GM19099 (cell line): ENCODE data around the gene RNU6-1.

Source experiments
- POLR2A ChIP-seq: IDR thresholded peaks from 3 replicates; pipeline ENCODE4 v1.6.1; 2011; ENCODE audit warnings: low read depth; ENCODE audit not compliant: insufficient read length; ENCODE audit errors: extremely low read depth

RNU6-1 gene

GRCh38 chr15:67843571-67844387, 3.9 kb upstream of the RNU6-1 start:
- TF ChIP-seq POLR2A, result no peak

GRCh38 chr15:67843092-67843501, 3.3 kb upstream of the RNU6-1 start:
- no peak for TF ChIP-seq POLR2A

- TF ChIP-seq POLR2A, result no peak
Observed at GRCh38 chr15:67841513-67841762, 1.6 kb upstream of the RNU6-1 start.

DNA sequence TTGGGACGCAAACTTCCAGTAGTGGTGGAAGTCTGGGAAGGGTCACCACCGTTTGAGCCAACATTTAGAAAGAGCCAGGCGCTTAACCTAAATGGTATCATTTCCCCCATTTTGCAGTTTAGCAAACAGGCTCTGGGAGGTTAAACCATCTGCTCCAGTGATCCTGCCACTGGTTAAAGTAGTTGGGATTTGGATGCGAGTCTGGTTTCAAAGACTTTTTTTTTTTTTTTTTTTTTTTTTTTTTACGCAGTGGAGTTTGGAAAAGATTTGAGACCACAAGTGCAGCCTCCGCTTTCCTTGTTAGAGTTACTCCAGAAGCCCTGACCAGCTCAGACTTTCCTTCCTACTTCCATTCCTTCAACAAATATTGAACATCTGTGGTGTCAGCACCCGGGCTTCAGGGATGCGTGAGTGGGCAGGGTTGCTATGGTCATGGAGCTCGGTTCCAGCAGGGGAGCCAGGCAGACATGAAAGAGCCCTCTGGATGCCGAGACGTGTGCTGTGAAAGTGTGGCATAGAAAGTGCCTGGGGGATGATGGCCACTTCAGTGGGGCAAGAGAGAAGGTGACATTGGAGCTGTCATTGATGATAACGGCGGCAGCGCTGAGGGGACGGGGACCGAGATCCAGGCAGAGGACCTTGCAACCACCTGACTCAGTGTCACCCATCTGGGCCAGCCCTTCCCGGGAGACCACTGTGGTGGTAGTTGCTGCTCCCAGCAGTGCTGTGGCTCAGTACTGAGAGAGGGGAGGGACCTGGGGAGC, 1.1 kb upstream of the RNU6-1 start:
- TF ChIP-seq POLR2A, result no peak

DNA sequence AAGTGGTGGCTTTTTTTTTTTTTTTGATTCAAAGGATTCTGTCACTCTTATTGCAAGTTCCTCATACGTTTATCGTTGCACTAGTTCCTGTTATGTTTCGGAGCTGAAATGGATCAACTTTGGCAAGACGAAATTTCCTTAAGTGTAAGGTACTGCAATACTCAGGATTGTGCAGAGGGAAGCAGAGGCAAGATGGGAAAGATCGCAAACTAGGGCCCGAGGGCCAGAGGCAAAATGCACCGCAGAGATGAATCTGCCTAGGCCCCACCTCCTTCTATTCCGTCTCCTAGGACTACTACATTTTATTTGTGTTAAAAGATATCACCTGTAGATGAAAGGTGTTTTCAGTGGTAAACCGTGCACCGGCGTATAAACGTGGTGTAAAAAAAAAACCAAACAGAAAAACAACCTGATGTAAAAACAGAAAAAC, 331 bp downstream of the RNU6-1 start:
- TF ChIP-seq POLR2A, result no peak

DNA sequence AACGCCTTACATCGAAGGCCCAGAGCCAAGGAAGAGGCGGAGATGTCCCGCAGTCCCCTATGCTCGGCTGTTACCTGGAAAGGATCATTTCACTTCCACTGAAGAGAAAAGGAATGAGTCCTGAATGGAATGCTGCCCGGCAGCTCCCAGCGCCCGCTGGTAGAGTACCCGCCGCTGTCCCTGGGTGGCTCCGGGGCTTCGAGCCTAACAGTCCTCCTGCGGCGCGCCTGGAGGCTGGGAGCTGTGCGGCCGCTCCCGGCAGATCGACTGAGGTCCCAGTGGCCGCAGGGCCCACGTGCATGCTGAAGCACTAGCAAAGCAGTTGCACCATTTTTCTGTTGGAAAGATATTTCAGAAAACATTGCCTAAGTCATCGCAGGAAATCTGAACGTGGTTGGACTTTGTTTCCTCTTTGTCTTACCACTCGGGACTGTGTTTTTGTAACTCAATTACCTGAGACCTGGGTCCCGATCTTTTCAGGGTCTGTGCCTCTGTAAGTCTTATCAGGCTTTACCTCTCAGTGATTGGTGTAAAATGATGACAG, 984 bp downstream of the RNU6-1 start:
- TF ChIP-seq POLR2A, result no peak

DNA sequence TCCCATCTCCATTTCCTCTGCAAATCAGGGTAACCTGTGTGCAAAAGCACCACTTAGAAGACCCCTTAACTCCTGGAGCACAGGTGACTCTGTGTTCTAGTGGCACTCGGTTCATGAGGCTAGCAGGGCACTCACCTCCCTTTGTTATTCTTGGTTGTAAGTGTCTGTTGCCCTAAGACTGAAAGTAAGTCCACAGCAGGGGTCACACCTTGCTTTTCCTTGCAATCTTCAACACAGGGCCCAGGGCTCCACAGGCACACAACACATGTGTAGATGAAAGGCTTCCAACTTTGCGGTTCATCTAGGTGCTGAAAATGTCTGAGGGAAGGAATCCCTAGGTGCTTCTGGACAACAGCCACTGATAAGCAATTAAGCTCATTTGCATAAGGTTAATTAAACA, 2.9 kb downstream of the RNU6-1 start:
- no peak for TF ChIP-seq POLR2A

GRCh38 chr15:67836477-67836876, 3.4 kb downstream of the RNU6-1 start:
- no peak for TF ChIP-seq POLR2A

DNA sequence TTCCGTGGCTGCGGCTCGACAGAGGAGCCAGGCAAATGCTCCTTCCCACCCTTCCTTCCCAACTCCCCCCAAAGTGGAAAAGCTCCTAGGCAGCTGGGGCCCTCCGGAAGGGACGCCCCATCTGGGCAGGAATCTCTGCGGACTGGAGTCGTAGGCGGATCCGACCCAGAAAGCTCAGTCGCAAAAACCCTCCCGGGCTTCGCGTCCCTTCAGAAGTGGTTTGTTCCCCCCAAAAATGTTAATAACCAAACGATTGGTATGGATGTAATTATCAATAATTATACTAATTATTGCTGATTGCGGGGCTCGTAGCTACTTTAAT, 3.8 kb downstream of the RNU6-1 start:
- TF ChIP-seq POLR2A, result no peak

DNA sequence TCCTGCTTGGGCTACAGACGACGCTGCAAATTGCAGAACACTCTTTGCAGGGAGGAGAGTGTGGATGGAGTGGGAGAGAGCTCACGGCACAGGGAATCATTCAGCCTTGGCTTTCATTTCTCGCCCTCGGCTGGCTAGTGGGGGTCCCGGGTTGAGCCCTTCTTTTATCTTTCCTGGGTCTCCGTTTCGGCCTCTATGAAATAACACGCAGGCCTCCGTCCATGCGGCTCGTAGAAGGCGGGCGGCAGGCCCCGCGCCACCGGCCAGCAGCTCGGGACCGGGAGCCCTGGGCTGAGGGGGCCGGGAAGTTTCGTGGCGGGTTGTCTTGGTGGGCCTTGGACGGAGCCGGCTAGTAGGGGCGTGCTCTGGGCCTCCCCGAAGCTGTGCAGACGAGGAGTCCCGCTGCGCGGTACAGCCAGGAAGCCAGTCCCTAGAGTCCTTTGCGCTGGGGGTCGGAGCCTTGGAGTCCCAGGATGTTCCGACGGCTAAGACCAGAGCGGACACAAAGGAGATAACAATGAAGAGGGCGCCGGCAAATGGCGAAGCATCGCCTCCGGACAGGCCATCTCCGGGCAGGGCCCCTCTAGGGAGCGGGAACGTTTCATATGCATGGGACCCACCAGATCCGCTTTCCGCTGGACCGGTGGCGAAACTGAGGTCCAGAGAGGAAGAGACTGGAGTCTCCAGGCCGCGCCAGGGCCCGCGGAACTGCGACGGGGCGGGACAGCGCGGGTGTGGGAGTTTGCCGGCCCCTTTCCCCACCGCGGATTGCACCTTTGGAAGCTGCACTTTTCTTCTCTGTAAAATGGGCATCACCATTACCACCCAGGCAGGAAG, 4.3 kb downstream of the RNU6-1 start:
- no peak for TF ChIP-seq POLR2A

DNA sequence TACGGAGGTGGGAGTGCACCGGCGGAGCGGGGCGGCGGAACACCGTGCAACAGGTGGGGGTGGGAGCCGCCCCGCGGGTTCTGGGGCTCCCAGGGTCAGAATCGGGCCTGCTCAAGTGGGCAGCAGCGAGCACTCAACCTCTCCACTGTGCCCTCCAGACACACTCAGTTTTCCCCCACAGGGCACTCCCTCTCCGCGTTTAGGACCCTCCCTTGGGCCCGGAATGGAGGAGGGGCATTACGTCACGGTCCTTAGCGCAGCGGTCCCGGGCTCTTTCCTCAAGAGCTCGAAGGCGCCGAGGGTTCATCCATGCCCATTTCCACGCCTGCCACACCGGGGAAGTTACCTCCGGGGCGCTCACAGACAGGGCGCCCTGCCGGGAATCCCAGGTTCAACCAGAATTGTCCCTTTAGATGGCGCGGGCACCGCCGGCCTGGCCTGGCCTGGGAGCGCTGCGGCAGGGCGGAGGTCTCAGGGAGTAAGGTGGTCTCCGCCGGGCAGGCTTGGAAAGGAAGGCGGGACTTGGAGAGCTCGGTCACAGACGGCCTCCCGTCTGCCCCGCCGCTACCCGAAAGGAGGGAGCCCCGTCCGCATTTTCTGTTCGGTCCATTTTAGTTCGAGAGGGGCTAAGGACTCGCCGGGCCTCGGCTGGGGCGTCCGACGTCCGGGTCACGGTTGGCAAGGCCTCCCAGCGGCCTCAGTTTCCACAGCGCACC, 5.1 kb downstream of the RNU6-1 start:
- TF ChIP-seq POLR2A, result no peak

DNA sequence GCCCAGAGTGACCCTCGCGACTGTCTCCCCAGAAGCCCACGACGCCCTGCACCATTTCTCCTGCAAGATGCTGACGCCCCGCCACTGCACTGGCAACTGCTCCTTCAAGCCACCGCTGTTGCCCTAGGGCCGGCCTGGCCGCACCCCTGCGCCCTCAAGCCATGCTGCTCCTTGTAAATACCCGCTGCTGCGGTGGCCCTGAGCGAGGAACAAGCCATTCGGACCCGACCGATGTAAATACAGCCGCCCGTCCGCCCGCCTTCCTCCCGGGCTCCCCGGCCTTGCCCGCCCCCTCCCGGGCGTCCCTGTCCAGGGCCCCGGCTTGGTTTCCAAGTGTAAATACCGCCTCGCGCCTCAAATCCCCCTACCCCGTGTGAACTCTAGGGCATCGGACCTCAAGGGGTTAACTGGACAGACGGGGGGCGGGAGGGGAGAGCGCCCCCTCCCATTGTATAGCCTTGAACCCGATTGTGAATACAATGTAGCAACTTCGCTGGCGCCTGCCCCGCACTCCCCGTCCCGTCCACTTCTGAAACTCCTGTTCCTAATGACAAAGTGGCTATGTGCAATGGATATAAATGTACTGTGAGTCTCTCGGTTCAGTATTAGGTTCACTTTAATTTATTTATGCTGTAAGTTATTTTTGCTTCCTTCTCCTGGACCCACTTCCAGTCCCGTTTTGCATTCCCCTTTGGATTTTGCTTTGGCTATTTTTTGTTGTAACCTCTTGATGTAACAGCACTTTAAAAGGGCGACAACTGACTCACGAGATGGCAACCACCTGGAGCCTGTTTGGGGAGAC, 5.9 kb downstream of the RNU6-1 start:
- no peak for TF ChIP-seq POLR2A

DNA sequence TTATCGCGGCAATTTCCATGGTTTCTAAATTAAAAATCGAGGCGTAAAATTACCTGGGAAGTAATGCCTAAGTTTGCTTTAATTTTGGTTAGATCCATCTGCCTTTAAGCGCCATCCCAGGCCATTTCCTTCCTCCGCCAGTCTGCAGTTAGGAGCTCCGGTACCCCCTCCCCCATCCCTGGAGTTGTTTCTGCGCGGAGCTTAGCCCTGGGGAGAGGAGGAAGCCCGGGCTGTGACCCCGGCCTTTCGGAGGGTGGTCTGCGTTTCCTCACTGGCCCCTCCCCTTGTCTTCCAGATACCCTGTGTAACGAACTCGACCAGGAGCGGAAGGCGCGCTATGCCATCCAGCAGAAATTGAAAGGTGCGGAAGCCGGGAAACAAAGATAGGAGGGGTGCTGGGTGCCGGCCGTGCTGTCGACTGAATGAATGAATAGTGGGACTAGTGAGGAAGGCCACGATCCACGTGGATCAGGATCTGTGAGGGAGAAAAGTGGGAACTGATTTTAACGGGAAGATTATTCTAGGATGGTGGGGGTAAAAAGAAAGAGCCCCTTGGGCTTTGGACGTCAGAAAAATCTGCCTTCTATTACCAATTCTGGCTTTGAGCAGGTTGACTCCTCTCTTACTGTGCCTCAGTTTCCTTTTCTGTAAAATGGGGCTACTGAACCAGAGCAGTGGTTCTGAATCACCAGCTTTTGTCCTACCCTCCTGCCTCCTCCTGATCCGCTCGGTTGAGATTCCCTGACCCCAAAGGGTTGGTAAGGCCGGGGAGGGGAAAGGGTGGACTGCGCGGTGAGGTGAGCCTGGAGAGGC, 6.7 kb downstream of the RNU6-1 start:
- TF ChIP-seq POLR2A, result no peak
